Measurements from ENCODE around the gene PALD1.
A peak's percentile ranks its signal among the peaks of the same experiment; 100 is the strongest.
"Not testable (repeated sequence)": the region's sequence is repeated elsewhere in the genome, so short reads cannot be mapped to it uniquely, and the experiment has no call there.

The PALD1 gene

DNA sequence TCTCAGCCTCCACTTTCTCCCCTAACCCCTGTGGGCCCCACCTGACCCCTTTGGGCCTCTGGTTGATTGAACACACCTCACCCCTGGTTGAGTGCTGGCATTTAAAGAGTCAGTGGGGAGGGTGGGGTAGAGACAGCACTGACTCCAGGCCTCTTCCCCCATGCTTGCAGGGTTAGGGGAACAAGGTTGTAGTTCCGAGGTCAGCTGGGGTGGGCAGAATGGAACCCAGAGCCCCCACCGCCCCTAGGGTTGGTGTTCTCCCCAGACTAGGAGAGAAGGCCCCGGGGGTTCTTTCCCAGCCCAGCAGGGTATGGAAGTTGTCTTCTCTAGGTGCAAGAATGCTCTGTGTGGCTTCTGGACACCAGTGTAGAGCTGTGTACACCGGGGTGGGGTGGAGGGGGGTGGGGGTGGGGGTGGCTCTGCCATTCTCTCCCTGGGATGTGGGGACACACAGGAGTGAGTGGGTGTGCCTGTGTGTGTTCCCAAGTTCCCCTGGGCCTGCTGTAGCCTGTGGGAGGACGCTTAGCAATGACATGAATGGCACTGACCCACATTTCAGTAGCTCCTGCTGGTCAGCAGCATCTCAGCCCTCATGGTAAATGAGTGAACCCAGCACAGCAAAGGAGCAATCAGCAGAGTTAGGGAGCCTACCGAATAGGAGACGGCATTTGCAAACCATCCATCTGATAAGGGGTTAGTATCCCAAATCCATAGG, 90.4 kb downstream of the PALD1 start:
- no peak for DNase-seq (ENCODE audit: low read depth in 2 of 2, low spot score in 1 of 2)

DNA sequence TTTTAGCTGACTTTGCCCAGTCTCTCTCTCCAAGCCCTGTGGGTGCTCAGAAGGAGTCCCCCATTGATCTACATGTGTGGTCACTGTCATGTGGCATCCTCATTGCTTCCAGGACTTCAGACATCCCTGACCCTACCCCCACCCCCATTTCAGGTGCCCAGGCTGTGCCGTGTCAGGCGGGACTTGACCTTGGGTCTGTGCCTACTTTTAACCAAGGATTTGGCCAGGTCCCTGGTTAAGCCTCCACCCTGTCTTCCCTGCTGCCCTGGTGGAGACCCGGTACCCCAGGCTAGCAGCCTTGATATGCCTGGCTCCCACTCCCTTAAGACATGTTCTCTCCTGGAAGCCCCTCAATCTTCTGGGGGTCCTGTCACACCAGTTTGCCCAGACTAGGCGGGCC, 92.7 kb downstream of the PALD1 start:
- no peak for DNase-seq (ENCODE audit: low read depth in 2 of 2, low spot score in 1 of 2)

DNA sequence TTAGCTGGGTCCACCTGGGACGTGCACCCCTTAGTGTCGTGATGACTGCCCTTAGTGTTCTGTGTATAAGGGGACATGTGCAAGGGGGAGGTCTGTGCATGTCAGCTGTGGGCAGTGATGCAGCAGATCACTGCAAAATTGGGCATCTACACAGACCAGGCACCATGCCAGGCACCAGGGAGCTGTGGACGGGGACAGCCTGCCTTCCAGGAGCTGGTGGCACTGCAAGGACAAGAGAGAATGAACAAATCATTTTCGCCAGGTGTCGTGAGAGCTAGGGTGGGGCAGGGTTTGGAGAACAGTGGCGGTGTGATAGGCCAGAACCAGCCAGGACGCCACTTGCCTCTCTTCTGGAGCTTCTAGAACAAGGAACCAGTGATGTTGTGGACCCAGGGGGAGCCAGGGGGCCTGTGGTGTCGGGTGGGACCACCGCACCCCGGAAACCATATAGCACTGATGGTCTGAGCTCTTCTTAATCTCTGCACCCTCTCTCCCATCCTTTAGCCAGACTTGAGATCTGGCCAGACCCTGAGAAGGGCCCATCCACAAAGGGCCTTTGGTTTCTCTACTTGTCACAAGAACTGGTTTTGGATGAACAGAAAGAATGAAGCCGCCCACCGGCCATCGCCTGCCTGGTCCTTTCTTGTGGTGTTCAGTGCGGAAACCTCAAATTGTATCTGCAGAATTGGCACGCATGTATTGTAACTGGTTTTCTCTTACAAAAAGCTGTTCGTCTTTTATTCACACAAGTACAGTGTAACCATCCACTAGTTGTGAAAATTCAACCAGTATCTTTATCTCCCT, 93.3 kb downstream of the PALD1 start:
- no peak for DNase-seq (ENCODE audit: low read depth in 2 of 2, low spot score in 1 of 2)

DNA sequence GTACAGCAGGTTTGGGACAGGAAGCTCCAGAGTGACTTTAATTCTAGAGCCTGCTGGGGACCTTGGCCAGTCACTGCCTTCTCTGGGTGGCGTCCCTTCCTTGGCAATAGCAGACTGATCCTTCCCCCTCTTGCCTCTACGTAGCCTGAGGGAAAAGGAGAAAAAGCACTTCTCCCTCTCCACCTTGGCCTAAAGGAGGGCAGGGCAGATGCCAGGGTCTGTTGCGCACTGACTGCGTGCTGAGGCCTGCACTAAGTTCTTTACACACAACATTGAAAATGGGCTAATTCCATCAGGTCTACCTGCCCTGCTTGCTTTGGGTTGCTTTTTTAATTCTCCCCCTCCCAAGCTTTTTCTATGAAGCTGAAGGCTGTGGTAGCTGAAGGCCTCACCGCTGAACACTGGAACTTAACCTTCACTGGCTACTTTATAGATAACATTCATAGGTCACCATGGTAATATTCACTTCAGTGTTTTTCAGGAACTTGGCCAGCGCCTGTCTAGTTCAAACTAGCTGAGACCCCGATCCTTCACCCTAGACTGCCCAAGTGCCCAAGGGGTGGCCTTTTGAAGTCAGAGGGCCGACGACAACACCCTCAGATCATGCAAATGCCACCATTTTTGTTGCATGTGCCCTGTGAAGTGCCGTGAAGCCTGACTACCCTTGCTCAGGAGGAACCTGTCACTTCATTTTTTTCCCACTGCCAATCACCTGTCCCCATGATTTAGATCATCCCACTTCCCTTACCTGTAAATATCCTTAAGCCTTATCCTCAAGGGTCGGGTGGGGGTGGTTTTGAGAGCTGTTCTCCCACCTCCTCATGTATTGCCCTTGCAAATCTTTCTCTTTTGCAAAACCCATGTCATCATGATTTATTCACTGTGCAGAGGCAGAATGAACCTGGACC, 95.3 kb downstream of the PALD1 start:
- DNase-seq (ENCODE audit: low read depth in 2 of 2, low spot score in 1 of 2): no peak

DNA sequence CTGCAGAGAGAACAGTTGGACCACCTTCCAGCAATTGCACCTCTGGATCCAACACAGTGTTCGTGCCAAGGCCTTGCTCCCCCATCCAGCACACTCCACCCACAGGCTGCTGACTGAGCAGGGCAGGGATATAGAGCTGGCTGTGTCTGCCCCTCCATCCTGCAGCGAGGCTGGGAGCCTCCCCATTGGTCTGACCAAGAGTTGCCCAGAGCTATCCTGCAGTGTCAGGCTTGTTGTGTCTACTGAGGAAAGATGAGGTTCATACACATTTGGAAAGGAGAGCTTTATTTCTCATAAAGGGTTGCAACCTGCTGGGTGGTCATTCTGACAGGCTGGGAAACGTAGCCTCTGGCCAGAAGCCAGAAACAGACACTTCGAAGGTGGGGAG, 96.9 kb downstream of the PALD1 start:
- no peak for DNase-seq (ENCODE audit: low read depth in 2 of 2, low spot score in 1 of 2)

DNA sequence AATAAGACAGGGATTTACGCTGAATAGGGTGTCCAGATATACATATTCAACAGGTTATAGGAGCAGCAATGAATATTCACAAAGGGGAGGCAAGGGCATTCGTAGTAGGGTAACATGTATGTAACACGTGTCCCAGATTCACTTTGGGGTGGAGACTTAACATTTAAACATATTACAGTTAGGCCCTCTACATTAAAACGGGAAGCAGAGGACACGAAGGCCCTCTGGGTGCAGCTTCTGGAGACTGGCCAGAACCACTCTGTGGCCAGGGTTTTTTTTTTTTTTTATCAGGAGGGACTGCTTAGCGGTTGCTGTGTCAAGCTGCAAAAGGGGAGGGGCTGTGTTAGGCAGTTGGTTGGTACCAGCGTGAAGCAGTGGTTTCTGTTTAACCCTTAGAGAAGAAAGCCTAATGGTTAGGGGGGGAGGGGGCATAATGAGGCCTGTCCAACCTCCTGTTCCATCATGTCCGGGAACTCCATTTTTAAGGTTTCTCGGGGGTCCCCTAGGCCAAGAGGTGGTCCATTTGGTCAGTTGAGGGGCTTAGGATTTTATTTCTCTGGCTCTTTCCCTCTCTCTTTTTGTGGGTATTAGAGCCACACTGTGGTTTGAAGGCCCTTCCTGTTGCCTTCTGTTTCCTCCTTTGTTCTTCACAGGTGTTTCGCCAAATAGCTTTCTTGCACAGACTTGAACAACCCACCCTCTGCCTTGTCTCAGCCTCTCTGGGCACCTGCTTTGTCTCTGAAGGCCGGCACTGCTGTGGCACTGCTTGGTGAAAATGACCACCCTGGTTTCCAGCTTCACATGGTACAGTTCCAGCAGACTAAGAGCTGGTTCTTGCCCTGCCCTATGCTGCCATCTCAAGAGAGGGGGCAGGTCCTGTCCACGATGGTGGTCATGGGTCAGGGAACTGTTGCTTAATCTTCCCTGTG, 97.6 kb downstream of the PALD1 start:
- no peak for DNase-seq (ENCODE audit: low read depth in 2 of 2, low spot score in 1 of 2)

DNA sequence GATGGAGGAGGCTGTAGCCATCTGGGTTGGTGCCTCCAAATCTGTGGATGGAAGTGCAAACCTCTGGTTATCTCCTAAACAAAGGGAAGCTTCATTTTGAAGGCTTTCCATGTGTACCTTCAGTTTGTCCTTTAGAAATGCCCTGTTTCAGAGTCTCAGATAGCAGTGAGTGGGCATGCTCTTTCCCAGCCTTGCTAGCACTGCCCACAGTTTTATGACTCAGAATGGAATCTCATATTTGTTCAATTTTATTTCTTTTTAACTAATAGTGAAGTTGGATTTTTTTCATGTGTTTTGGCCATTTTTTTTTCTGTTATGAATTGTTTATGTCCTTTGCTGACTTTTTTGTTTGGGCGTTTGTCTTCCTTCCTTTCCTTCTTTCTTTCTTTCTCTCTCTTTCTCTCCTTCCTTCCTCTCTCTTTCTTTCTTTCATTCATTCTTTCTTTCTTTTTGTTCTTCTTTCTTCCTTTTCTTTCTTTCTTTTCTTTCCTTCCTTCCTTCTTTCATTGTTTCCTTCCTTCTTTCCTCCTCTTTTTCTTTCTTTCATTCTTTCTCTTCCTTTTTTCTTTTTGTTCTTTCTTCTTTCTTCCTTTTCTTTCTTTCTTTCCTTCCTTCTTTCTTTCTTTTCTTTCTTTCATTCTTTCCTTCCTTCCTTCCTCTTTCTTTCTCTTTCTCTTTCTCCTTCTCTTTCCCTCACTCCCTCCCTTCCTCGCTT, 98.4 kb downstream of the PALD1 start:
- DNase-seq (ENCODE audit: low read depth in 2 of 2, low spot score in 1 of 2): no peak

DNA sequence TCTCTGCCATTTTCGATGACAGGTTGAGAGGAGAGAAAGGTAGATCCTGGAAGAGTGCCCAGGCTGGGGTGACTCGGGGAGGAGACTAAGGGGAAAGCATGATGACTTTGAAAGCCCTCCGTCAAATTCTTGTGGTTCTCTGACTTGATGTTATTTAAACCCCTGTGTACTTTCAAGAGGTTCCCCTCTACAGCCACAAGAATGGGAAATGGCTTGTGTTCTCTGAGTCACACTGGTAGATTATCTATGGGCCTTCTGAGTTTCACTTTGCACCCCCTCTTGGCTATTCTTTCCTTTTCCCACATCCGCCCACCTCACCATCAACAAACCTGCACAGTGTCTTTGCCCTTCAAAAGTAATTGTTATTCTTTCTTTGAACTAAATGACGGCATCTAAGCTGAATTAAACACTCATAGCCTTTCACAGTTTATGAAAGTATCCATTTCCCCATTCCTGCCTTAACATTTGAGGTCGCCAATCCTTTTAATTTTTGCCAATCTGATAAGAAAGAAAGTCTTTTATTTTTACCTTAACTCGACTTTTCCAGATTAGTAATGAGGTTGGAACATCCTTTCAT, 99.9 kb downstream of the PALD1 start:
- peak; percentile 30 to 40 for DNase-seq (ENCODE audit: low read depth in 2 of 2, low spot score in 1 of 2)

DNA sequence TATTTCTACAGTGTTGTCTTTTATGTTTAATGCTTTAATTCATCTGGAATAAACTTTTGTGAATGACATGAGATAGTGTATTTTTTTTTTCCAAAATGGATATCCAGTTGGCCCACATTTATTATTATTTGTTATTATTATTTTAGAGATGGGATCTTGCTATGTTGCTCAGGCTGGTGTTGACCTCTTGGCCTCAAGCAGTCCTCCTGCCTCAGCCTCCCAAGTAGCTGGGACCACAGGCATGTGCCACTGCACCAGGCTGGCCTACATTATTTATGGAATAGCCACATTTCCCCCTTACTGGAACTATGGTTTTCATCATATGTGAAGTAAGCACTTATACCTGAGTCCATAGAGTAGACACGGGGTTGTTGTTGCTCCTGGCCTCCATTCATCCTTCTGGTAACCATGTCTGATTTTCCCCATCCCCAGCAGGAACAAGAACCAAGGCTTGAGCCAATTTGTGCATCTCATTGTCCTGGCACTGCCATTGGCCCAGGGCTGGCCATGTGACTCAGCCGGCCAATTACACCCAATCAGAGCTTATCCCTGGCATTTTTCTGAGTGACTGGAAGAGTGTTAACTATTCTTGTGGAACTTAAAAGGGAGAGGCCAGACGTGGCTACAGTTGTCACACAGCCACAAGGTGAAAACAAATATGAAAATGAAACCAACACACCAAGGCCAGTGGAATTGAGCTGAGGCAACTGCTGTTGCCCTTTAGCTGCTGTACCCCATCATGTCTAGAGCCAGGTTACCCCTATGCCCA, 100.9 kb downstream of the PALD1 start:
- DNase-seq (ENCODE audit: low read depth in 2 of 2, low spot score in 1 of 2): no peak

DNA sequence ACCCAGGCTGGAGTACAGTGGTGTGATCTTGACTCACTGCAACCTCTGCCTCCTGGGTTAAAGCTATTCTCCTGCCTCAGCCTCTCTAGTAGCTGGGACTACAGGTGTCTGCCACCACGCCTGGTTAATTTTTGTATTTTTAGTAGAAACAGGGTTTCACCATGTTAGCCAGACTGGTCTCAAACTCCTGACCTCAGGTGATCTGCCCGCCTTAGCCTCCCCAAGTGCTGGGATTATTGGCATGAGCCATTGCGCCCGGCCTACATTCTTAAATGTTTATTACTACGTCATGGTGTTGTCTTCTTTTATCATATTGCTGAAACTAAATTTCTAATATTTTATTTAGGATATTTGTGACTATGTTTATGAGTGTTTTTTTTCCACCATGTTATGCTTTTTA, 102.6 kb downstream of the PALD1 start:
- not testable (repeated sequence) for DNase-seq (ENCODE audit: low read depth in 2 of 2, low spot score in 1 of 2)

DNA sequence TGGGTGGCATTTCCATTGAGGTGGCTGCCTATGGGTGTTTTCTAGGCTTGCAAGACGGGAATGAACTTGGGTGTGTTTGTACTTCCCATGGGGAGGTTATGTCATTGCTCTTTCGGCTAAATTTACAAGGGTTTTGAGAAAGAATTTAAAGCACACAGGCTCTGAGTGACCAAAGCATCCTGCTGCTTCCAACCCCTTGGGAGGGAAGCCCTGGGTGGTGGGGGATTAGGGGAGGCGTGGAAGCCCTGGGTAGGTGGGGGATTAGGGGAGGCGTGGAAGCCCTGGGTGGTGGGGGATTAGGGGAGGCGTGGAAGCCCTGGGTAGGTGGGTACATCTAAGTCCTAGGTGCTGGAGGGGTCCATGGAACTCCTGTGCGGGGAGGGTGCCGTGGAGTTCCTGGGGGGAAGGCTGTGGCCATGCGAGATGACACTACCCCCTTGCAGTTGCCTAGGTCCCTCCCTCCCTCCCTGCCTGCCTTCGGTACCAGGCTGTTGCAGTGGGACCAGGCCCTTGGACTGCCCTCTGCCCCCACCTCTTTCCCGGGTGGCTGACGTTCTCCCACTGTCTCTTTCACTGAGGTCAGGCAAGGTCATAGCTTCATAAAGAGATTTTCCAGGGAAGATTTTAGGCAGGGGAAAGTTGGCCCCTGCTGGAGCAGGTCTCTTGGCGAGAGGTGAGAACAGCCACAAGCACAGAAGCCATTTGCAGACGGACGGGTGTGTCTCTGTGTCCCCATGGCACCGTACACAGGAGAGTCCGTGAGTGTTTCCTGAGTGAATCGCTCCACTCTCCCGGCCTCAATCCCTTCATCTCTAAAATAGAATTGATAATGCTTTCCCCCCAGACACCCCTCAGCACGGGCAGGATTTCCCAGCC, 104.5 kb downstream of the PALD1 start:
- no peak for DNase-seq (ENCODE audit: low read depth in 2 of 2, low spot score in 1 of 2)

DNA sequence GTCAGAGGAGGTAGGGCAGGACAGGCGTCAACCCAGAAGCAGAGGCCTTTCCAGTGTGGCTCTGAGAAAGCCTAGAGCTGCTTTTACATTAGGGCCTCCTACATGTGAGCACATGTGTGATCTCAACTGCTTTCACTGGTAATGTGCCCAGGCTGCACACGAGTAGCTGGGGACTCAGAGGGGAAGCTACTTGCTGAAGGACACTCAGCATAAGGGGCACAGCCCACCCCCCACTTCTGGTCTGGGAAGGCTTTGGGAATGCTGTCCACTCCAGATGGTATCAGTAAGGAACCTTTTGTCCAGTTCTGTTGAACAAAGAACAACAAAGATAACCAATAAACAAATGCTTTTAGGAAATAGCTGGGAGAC, 105.1 kb downstream of the PALD1 start:
- DNase-seq (ENCODE audit: low read depth in 2 of 2, low spot score in 1 of 2): no peak

DNA sequence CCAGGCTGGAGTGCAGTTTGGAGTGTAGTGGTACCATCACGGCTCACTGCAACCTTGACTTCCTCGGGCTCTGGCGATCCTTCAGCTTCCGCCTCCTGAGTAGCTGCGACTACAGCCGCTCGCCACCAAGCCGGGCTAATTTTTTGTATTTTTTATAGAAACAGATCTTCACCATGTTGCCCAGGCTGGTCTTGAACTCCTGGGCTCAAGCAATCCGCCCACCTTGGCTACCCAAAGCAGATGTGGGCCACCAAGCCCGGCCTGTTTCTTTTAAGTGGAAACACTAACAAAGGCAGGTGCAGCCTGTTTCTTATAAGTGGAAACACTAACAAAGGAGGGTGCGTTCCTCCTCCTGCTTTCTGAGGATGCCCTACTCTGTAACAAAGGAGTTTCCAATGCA, 105.8 kb downstream of the PALD1 start:
- no peak for DNase-seq (ENCODE audit: low read depth in 2 of 2, low spot score in 1 of 2)

DNA sequence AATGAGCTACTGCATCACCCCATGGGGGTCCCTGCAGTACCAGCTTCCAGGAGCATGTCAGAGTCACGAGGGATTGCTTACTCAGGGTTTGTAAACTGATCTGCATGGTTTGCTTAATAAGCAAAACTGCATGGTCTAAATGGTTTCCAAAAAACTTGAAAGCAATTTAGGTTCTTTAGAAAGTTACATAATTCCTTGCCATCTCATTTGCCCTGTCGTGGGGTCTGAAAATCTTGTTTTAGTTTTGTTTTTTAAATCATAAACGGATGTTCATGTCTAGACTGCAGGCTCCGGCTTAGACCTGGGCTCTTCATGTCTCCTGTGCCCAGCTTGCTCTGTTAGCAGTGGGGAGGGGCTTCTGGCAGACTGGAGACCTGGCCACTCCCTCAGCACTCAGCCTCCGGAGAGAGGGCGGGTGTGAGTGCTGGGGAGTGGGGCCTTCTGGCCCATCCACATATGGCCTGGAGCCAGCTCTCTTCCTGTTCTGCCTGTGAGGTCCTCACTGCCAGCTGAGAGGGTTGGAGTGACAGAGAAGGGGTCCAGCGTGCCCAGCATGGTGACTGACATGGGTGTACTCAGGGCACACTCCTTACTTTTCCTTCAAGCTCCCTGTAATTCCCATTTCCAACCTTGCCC, 106.5 kb downstream of the PALD1 start:
- no peak for DNase-seq (ENCODE audit: low read depth in 2 of 2, low spot score in 1 of 2)

DNA sequence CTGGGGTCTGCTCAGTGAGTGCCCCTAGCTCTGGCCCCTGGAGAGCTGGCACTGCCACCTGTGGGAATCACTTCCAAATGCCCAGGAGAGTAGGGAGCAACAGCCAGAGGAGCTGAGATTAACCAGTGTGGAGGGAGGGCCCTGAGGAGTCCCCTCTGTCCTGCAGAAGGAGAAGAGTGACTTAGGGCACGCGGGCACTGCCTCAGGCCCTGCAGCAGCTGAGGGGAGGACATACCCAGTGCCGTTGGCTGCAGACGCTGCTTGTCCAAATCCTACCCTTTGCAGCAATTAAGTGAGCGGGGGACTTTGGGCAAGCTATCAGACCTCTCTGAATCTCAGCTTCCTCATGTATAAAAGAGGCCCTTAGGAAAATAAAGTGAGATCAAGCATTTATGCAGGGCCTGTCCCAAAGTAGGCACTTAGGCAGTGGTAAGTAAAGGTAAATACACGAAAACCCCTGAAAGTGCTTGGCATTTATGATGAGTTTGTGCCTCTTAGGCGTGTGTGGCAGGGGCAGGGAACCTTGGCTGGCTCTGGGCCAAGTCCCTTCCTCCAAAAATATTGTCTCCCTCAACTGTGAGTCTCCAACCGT, 107.1 kb downstream of the PALD1 start:
- DNase-seq (ENCODE audit: low read depth in 2 of 2, low spot score in 1 of 2): no peak

DNA sequence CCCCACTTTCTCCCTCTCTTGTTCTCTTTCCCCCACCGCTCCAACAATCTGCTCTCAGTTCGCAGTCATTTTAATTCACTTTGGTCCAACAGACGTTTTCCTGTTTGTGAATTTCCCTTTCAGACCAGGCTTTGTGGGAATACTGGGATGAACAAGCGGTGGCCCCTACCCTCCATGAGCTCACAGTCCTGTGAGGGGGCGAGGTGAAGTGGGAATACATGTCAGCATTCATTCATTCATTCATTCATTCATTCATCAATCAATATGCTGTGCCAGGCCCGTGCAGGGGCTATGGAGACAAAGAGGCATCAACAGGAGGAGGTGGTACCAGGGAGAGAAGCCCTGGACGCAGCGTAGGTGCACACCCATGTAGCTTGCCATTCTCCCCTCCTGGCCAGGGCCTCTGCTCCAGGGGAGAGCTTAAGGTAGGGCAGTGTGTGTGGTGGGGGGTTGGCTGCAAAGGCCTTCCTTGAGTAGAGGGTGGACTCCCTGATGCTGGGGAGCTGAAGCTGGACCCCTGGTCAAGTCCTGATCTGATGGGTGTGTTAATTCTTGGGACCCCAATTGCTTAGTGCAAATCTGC, 107.9 kb downstream of the PALD1 start:
- DNase-seq (ENCODE audit: low read depth in 2 of 2, low spot score in 1 of 2): no peak
